K562 (cell line): ENCODE results near the gene UQCR11. TPM values are rescaled to one million over a fixed set of nuclear protein-coding genes. Genes with fewer than 3 reads are reported as not detected.

Source experiments
- CTCFL ChIP-seq: IDR thresholded peaks from 2 replicates; pipeline ENCODE4 v1.6.1; 2011; ENCODE audit warnings: borderline replicate concordance, low read depth, mild to moderate bottlenecking, moderate library complexity, low read length; ENCODE audit not compliant: insufficient read depth, poor library complexity, severe bottlenecking
- MGA ChIP-seq: fragments of 450-650 bp; IDR thresholded peaks from 2 replicates; pipeline ENCODE4 v1.6.1; 2016; ENCODE audit warnings: mild to moderate bottlenecking, moderate library complexity
- NR4A1 ChIP-seq, 2 experiments: fragments of 250-450 bp in 1 of 2; fragments of 450-650 bp in 1 of 2; sonication (Bioruptor Pico) in 1 of 2; IDR thresholded peaks; 2 replicates each; pipeline versions ENCODE4 v1.4.0 to v1.6.1; 2016 to 2020; ENCODE audit warnings: mild to moderate bottlenecking in 2 of 2, missing compliant biosample characterization in 1 of 2, missing genetic modification characterization in 1 of 2, moderate library complexity in 1 of 2
- PCBP1 ChIP-seq: fragments of 200-400 bp; formaldehyde crosslinking; IDR thresholded peaks from 2 replicates; pipeline ENCODE4 v1.6.1; 2018; ENCODE audit warnings: mild to moderate bottlenecking, low read depth, low read length; ENCODE audit not compliant: poor library complexity, severe bottlenecking
- PHF8 ChIP-seq: fragments of 200-600 bp; sonication (generic); IDR thresholded peaks from 2 replicates; pipeline ENCODE4 v1.6.1; 2012; ENCODE audit warnings: mixed run types, mild to moderate bottlenecking, inconsistent platforms, low read length, moderate library complexity, borderline replicate concordance
- RBM15 ChIP-seq: fragments of 200-400 bp; formaldehyde crosslinking; IDR thresholded peaks from 2 replicates; pipeline ENCODE4 v1.6.1; 2018; ENCODE audit warnings: mild to moderate bottlenecking, low read length, moderate library complexity; ENCODE audit not compliant: insufficient read depth
- SP1 ChIP-seq: sonication (generic); formaldehyde crosslinking; IDR thresholded peaks from 2 replicates; pipeline ENCODE4 v1.8.1; 2022; ENCODE audit warnings: mild to moderate bottlenecking, missing genetic modification reagents
- SRSF7 ChIP-seq: fragments of 200-400 bp; formaldehyde crosslinking; optimal IDR thresholded peaks from 2 replicates; pipeline ENCODE3; 2017; ENCODE audit warnings: mild to moderate bottlenecking, low read depth, low read length
- SRSF9 ChIP-seq: fragments of 200-400 bp; formaldehyde crosslinking; IDR thresholded peaks from 2 replicates; pipeline ENCODE4 v1.6.1; 2017; ENCODE audit warnings: low read depth, low read length, borderline replicate concordance
- TAF9B ChIP-seq: fragments of 450-650 bp; IDR thresholded peaks from 2 replicates; pipeline ENCODE4 v1.6.1; 2018; ENCODE audit warnings: mild to moderate bottlenecking; ENCODE audit not compliant: partially characterized antibody
- TFAM ChIP-seq: fragments of 250-450 bp; sonication (Bioruptor Pico); conservative IDR thresholded peaks from 2 replicates; pipeline ENCODE4 v1.5.0; 2021; ENCODE audit warnings: mild to moderate bottlenecking, moderate library complexity
- ZKSCAN8 ChIP-seq: fragments of 200-800 bp; sonication (Bioruptor generic); IDR thresholded peaks from 2 replicates; pipeline ENCODE4 v1.6.1; 2016; ENCODE audit warnings: missing genetic modification characterization, missing compliant biosample characterization
- polyA plus RNA-seq, 8 experiments: library from polyadenylated mRNA; depleted of rRNA in 4 of 8; stranded (reverse) in 5 of 8; unstranded in 3 of 8; fragments of >200 nt; fragmentation: Nextera tagmentation in 2 of 8; fragmentation: Illumina TruSeq in 1 of 8; extraction: Ambion mirVana in 2 of 8; extraction: Trizol in 1 of 8; gene quantifications; 2 replicates each; pipeline versions ENCODE4 v1.2.1 to v1.2.3, GENCODE V29; 2011 to 2014; ENCODE audit warnings: inconsistent platforms in 1 of 8, missing spikeins in 1 of 8
- total RNA-seq, 7 experiments: library from RNA; depleted of rRNA in 6 of 7; stranded (reverse); fragments of >200 nt in 6 of 7; fragmentation: Illumina TruSeq in 2 of 7; extraction: Trizol in 2 of 7; gene quantifications; 2 replicates each; pipeline versions ENCODE4 v1.2.1 to v1.2.3, GENCODE V29; 2011 to 2021; ENCODE audit warnings: low replicate concordance in 1 of 7

UQCR11 gene
- total and polyA plus RNA-seq, 9 of the 15 experiments (the other 6 are each of a cell fraction or from before 2014, with no cell fraction given): 57.6 to 394 (median 259) TPM

- TF ChIP-seq MGA: peak; percentile 51; the same call in 1 of the 2 replicates
- TF ChIP-seq SP1 (CRISPR knock-in tag): peak; percentile 72; the same call in 1 of the 2 replicates
- TF ChIP-seq NR4A1 (CRISPR knock-in tag; IDR thresholded peaks at IDR 0.05): no peak
- TF ChIP-seq NR4A1 (tag; IDR thresholded peaks at IDR 0.05): no peak
- no peak for TF ChIP-seq SRSF7
- TF ChIP-seq TAF9B: no peak
- no peak for TF ChIP-seq CTCFL
- no peak for TF ChIP-seq SRSF9
- no peak for TF ChIP-seq PCBP1
- TF ChIP-seq RBM15: no peak
- peak; percentile 73; the same call in 1 of the 2 replicates for TF ChIP-seq PHF8
- no peak for TF ChIP-seq ZKSCAN8
- TF ChIP-seq TFAM: no peak
Measured at GRCh38 chr19:1605236-1606137, at the start of gene UQCR11 (continued).
